Ascending aorta (tissue), 2 donors: ENCODE data around the gene IL12B. TPM values are rescaled to one million over a fixed set of nuclear protein-coding genes. Genes with fewer than 3 reads are reported as not detected.
A peak's percentile ranks its signal among the peaks of the same experiment; 100 is the strongest.
"Not testable (repeated sequence)": the region's sequence is repeated elsewhere in the genome, so short reads cannot be mapped to it uniquely, and the experiment has no call there.

Experiments
- DNase-seq, 2 donors: peaks; one replicate each; pipeline ENCODE4 v3.0.0-alpha.2; 2019; ENCODE audit warnings: low spot score in 2 of 2
- H3K27ac ChIP-seq, 2 donors: fragments of 200-600 bp; sonication (generic); one replicate each; pipeline ENCODE4 v1.5.1; 2016 to 2017; ENCODE audit warnings: mild to moderate bottlenecking in 1 of 2
- H3K27me3 ChIP-seq: fragments of 200-600 bp; sonication (generic); one replicate; pipeline ENCODE4 v1.5.1; 2017
- H3K36me3 ChIP-seq, 2 donors: fragments of 200-600 bp; sonication (generic); one replicate each; pipeline ENCODE4 v1.5.1; 2016
- H3K4me1 ChIP-seq, 2 donors: fragments of 200-600 bp; sonication (generic); one replicate each; pipeline ENCODE4 v1.5.1; 2016 to 2017; ENCODE audit warnings: mild to moderate bottlenecking in 1 of 2
- H3K4me3 ChIP-seq, 2 donors: fragments of 200-600 bp; sonication (generic); one replicate each; pipeline ENCODE4 v1.5.1; 2016 to 2017; ENCODE audit warnings: mild to moderate bottlenecking in 1 of 2
- H3K9me3 ChIP-seq, 2 donors: fragments of 200-600 bp; sonication (generic); one replicate each; pipeline ENCODE4 v1.5.1; 2016
- CTCF ChIP-seq, 3 experiments: fragments of 200-600 bp in 2 of 3; fragments of 450-650 bp in 1 of 3; sonication (generic) in 2 of 3; IDR thresholded peaks; one replicate each; pipeline ENCODE4 v1.5.1; 2016 to 2019; ENCODE audit warnings: antibody characterized with exemption in 3 of 3, mild to moderate bottlenecking in 1 of 3, moderate library complexity in 1 of 3
- intact Hi-C: fragments of 100-400 bp; cut with DNase I; formaldehyde crosslinking; loops from one replicate; pipeline ENCODE4 v1.15.1; 2023
- total RNA-seq: library from RNA; depleted of rRNA; stranded (reverse); fragments of >200 nt; gene quantifications from one replicate; pipeline ENCODE4 v1.1.0, GENCODE V29; 2016

The IL12B gene
- total RNA-seq: not detected

- TF ChIP-seq CTCF (IDR thresholded peaks at IDR 0.05): no peak
- Histone ChIP-seq H3K27me3 (no peaks in the 10 kb centered on the region), H3K4me1 (peaks cover 0 to 7% of the 10 kb centered on the region in 2 donors), H3K36me3 (no peaks in the 10 kb centered on the region), H3K4me3 (peak within 1 kb of the TSS; percentile 49 to 65), H3K9me3 (no peaks in the 10 kb centered on the region), H3K27ac (no peak within 1 kb of the TSS)
- intact Hi-C loops: no loop called here
- DNase-seq: no peak
Observed at GRCh38 chr5:159330131-159330800, at the start of gene IL12B. TSS of gene IL12B (minus strand) at chr5:159330487. CDS start at chr5:159326782, 3,705 bp downstream.

- H3K4me1 ChIP-seq: no peaks in the 10 kb centered on the region
- no peak overlapping the region for H3K27ac ChIP-seq
- no peaks in the 10 kb centered on the region for H3K27me3 ChIP-seq
- TF ChIP-seq CTCF (IDR thresholded peaks at IDR 0.05): no peak
- H3K36me3 ChIP-seq: no peaks in the 10 kb centered on the region
- no peak for DNase-seq
- H3K9me3 ChIP-seq: peaks cover 0 to 18% of the 10 kb centered on the region in 2 donors
- H3K4me3 ChIP-seq: no peak overlapping the region
- intact Hi-C loops: no loop called here
Observed at GRCh38 chr5:159377653-159378052, 47.4 kb upstream of the IL12B start.

GRCh38 chr5:159367866-159368265, 37.6 kb upstream of the IL12B start:
- DNase-seq, H3K27ac ChIP-seq, H3K27me3 ChIP-seq, H3K4me1 ChIP-seq, H3K9me3 ChIP-seq, H3K4me3 ChIP-seq, intact Hi-C loops, H3K36me3 ChIP-seq: not testable (repeated sequence)

- H3K4me3 ChIP-seq, H3K27ac ChIP-seq, H3K9me3 ChIP-seq, H3K36me3 ChIP-seq, DNase-seq, H3K27me3 ChIP-seq, H3K4me1 ChIP-seq, intact Hi-C loops: not testable (repeated sequence)
Observed at GRCh38 chr5:159366776-159367175, 36.5 kb upstream of the IL12B start.

GRCh38 chr5:159362220-159362619, 31.9 kb upstream of the IL12B start:
- no peak overlapping the region for H3K27ac ChIP-seq
- H3K4me3 ChIP-seq: no peak overlapping the region
- no peaks in the 10 kb centered on the region for H3K9me3 ChIP-seq
- H3K4me1 ChIP-seq: no peaks in the 10 kb centered on the region
- no peak for TF ChIP-seq CTCF (IDR thresholded peaks at IDR 0.05)
- no peak for DNase-seq
- H3K36me3 ChIP-seq: no peaks in the 10 kb centered on the region
- H3K27me3 ChIP-seq: no peaks in the 10 kb centered on the region
- intact Hi-C loops: no loop called here

GRCh38 chr5:159359871-159360270, 29.6 kb upstream of the IL12B start:
- H3K27ac ChIP-seq, DNase-seq, H3K9me3 ChIP-seq, H3K4me1 ChIP-seq, intact Hi-C loops, H3K27me3 ChIP-seq, H3K36me3 ChIP-seq, H3K4me3 ChIP-seq: not testable (repeated sequence)

- Histone ChIP-seq H3K4me1 (no peaks in the 10 kb centered on the region), H3K4me3 (no peak overlapping the region), H3K36me3 (no peaks in the 10 kb centered on the region), H3K27ac (no peak overlapping the region), H3K27me3 (no peaks in the 10 kb centered on the region), H3K9me3 (no peaks in the 10 kb centered on the region)
- intact Hi-C loops: no loop called here
- DNase-seq: no peak
- no peak for TF ChIP-seq CTCF (IDR thresholded peaks at IDR 0.05)
Observed at GRCh38 chr5:159359408-159359807, 29.1 kb upstream of the IL12B start.
